22Rv1 (cell line): ENCODE measurements around the gene NDUFV2.

ENCODE experiments used
- ZFX ChIP-seq: fragments of 450-650 bp; IDR thresholded peaks from 2 replicates; pipeline ENCODE4 v1.6.1; 2017; ENCODE audit warnings: antibody characterized with exemption, borderline replicate concordance
- TF ChIP-seq, protein P1 (sequence below): fragments of 450-650 bp; IDR thresholded peaks from 2 replicates; pipeline ENCODE4 v1.5.1; 2017; ENCODE audit warnings: mild to moderate bottlenecking

DNA sequence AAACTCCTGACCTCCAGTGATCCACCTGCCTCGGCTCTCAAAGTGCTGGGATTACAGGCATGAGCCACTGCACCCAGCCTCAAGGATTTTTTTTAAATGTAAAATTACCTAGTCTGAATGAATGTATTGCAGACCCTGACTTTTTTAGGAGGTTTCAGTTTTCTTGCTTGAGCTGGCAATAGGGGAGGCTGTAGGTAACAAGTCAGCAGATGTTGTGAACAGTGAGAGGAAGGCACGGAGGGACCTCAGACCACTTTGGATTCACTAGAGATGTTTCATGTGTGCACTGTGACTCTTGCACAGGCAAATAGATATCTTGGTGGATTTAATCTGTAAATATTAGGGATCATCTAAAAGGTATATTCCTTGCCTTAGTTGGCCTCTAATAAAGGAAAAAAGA, 6.4 kb downstream of the NDUFV2 start:
- TF ChIP-seq, protein P1, sequence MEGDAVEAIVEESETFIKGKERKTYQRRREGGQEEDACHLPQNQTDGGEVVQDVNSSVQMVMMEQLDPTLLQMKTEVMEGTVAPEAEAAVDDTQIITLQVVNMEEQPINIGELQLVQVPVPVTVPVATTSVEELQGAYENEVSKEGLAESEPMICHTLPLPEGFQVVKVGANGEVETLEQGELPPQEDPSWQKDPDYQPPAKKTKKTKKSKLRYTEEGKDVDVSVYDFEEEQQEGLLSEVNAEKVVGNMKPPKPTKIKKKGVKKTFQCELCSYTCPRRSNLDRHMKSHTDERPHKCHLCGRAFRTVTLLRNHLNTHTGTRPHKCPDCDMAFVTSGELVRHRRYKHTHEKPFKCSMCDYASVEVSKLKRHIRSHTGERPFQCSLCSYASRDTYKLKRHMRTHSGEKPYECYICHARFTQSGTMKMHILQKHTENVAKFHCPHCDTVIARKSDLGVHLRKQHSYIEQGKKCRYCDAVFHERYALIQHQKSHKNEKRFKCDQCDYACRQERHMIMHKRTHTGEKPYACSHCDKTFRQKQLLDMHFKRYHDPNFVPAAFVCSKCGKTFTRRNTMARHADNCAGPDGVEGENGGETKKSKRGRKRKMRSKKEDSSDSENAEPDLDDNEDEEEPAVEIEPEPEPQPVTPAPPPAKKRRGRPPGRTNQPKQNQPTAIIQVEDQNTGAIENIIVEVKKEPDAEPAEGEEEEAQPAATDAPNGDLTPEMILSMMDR: no peak
- no peak for TF ChIP-seq ZFX
